GM18499 (cell line): ENCODE data around the gene TSPAN13.
"Not testable (repeated sequence)": the region's sequence is repeated elsewhere in the genome, so short reads cannot be mapped to it uniquely, and the experiment has no call there.

Experiments used
- ATAC-seq: cut with Tn5 transposase; IDR thresholded peaks from one replicate; pipeline ENCODE4 v1.9.1; 2021; ENCODE audit warnings: moderate number of reproducible peaks; ENCODE audit not compliant: insufficient read depth, unreplicated experiment

TSPAN13 gene

DNA sequence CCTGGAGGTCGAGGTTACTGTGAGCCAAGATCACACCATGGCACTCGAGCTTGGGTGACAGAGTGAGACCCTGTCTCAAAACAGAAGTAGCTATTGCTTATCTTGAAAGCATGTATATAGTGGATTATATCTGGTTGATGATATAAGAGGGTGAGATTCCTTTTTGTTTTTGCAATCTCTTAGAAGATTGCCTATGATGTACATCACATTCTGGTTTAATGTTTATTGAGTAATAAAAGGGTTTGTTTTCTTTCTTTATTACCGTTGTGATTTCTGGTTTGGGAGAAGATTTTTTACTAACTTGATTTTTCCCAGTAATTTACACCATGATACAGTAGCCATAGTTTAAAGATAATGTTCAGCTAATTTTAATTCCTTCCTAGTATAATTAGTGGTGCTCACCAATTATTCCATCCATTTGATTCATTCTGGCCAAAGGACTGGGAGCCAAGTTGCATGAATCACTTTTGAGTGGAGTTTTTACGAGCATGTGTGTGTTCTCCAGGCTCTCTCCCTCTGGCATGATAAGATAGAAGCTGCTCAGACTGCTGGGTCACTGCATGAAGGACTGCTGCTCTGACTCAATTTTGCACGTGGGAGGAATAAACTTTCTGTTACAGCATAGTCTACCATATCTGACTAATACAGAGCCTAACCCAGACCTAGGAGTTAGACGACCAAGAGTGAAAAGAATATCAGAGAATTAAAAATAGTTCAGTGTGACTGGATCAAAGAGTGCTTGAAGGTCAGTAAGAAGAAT, 13.5 kb upstream of the TSPAN13 start:
- ATAC-seq, result no peak

DNA sequence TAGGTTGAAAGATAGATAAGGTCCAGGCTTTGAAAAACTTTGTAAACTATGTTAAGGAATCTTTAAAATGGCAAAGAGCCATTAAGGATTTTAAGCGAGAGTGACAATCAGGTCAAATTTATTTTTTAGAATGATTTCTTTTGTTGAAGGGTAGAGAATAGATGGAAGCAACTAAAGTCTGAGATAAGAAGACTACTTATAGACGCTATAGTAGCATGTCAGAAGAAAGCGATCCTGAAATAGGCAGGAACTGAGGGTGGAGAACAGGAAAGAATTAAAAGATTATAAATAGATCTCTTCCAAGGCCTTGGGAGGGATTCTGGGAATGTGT, 13.0 kb upstream of the TSPAN13 start:
- no peak for ATAC-seq

GRCh38 chr7:16740996-16741395, 12.6 kb upstream of the TSPAN13 start:
- ATAC-seq, result no peak

DNA sequence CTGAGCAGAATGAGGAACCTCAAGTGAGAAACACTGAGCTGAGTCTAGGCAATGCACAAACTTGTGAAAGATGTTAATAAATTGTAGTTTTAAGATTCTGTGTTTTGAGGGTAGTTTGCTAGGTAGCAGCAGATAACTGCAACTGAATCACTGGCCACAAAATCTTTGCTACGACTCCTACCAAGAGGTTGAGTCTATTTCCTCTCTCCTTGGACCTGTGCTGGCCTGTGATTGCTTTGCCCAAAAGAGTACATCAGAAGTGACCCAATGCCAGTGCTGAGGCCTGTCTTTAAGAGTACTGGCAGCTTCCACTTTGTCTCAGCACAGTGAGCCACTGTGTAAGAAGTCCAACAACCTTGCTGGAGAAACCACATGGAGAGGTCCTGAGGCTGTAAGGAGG, 11.9 kb upstream of the TSPAN13 start:
- no peak for ATAC-seq

GRCh38 chr7:16742547-16742946, 11.0 kb upstream of the TSPAN13 start:
- ATAC-seq, result no peak

GRCh38 chr7:16743236-16743635, 10.3 kb upstream of the TSPAN13 start:
- ATAC-seq, result no peak

DNA sequence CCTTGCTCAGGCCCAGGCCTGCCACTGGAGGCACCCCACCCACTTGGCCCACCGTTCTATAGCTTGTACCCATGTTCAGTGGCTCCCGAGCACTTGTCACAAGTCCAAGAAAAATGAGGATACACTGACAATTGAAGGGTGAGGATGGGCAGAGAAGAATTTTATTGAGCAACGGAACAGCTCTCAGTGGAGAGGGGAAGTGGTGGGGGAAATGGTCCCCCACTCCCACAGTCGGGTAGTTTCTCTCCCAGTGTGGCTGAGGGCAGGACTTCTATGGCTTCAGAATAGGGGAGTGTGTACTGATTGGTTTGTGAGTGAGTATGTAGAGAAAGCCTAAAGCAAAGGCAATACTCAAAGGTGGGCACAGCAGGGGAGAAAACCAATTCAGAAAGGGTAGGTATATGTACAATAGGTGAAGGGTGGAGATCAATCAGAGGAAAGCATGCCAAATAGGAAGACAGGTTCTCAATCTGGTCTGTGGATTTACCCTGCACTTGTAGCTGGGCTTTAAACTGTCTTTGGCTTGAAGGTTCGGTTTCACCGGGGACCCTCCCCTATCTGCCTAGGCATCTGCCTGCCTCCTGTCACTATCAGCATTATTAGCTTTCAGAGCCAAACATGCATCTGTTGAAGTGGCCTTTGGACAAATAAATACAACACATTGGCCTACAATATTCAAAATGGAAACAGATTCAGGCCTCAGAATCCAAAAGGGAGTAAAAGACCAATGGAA, 8.9 kb upstream of the TSPAN13 start:
- ATAC-seq, result no peak

- ATAC-seq, result no peak
Measured at GRCh38 chr7:16745645-16746044, 7.9 kb upstream of the TSPAN13 start.

DNA sequence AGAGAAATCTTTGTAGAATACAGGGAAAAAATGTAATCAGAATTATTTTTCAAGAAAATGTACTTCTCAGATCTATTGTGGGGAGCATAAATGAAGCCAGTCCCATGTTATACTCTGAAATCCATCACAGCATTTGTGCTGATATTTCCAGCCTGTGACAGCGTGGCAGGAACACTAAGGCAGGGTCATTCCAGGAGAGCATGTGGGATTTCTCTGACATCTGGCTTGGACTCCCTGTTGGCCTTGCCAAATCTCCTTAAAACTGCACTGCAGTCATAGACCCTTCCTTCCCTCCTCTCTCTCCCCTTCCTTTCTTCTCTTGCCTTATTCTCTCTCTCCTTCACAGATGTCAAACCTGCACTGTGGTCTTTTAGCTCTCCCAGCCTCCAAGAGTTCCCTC, 6.5 kb upstream of the TSPAN13 start:
- no peak for ATAC-seq

DNA sequence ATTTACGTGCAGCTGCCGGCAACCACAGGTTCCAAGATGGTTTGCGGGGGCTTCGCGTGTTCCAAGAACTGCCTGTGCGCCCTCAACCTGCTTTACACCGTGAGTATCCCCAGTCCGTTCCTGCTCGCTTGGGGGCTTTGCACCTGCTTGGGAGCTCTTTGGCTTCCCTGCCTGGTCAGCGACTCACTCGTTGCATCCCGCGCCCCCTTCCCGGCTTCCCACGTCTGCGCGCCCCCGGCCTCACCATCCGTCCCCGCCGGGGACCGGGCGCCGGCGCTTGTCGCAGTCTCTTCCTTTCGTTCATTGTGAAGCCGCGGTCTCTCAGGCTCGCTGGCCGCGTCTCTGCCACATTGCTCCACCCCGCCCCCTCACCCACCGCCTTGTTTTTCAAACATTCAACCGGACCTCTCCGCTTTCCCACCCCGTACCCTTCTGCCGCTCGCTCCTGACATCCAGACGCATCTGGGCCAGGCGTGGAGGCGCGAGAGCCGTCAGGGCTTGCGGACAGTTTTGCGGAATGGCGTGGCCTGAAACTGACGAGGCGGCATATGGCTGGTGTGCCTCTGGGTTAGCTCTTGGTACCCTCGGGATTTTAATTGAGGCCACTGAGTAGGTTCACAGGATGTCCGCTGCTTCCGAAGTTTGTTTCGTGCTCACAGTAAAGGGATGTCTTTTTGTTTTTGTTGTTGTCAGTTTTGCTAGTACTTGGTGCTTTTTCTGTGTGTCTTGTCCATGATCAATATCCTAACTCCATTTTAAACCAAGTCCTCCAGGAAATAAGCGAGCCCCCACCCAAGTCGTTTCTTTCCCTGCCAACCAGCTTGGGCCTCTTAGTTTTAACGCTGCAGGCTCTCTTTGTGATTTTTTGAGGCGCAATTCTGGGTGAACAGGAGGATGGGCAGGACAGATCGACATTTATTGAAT, 639 bp downstream of the TSPAN13 start:
- ATAC-seq, result no peak

GRCh38 chr7:16754856-16755317, 1.3 kb downstream of the TSPAN13 start:
- ATAC-seq, result no peak

DNA sequence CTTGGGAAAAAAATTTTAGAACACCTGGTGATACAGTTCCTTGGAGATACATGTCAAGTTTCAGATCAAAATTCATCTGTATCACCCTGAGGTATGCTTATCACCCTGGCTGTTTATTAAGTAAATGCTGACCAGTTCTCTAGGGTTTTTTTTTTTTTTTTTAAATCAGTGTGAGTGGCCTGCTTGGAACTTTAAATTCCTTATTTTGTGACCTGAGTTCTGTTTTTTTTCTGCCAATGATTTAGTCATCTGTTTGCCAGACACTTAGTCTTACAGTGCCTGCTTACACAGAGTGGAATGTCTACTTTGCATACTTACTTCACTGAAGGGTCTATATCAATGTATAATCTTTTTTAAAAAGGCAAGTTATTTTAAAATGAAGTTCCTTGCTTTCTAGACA, 1.8 kb downstream of the TSPAN13 start:
- ATAC-seq, result no peak

GRCh38 chr7:16758036-16758435, 4.5 kb downstream of the TSPAN13 start:
- no peak for ATAC-seq

DNA sequence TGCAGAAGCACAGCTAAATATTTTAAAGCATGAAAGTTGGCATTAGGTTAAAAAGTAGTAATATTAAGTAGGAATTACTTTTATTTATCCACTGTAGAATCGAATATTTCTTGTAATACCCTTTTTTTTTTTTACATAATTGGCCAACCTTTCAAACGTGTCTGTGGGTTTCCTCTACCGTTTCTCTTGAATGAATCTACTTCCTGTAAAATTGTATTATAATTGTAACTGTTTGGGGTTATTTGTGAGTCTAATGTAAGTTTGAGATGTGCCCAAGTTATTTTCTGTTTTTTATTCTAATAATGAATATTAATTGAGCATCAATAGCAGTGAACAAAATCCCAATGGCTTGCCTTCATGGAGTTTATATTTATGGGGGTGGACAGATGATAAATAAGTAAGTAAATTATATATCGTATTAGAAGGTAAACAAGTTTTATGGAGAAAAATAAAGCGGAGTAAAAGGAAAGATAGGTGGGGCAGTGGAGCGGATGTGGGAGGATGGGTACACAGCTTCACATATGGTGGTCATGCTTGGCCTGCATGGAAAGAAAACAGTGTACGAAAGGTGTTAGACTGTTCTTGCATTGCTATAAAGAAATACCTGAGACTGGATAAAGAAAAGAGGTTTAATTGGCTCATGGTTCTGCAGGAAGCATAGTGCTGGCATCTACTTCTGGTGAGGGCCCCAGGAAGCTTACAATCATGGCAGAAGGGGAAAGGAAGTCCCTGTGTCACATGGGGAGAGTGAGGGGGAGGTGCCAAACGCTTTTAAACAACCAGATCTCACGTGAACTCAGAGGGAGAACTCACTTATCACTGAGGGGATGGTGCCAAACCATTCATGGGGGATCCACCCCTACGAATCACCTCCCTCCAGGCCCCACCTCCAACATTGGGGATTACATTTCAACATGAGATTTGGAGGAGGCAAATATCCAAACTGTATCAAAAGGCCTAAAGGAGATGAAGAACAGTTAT, 5.4 kb downstream of the TSPAN13 start:
- ATAC-seq, result no peak

- no peak for ATAC-seq
Measured at GRCh38 chr7:16759840-16760239, 6.3 kb downstream of the TSPAN13 start.

- ATAC-seq, result no peak
Measured at GRCh38 chr7:16762177-16762576, 8.6 kb downstream of the TSPAN13 start.

DNA sequence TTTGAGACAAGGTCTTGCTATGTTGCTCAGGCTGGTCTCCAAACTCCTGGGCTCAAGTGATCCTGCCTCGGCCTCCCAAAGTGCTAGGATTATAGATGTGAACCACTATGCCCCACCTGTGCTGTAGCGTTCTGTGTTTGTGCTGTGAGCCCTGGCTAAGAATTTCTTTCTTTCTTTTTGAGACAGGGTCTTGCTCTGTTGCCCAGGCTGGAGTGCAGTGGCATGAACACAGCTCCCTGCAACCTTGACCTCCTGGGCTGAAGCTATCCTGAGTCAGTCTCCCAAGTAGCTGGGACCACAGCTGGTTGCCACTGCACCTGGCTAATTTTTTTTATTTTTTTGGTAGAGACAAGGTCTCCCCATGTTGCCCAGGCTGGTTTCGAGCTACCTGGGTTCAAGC, 11.4 kb downstream of the TSPAN13 start:
- ATAC-seq, result no peak

DNA sequence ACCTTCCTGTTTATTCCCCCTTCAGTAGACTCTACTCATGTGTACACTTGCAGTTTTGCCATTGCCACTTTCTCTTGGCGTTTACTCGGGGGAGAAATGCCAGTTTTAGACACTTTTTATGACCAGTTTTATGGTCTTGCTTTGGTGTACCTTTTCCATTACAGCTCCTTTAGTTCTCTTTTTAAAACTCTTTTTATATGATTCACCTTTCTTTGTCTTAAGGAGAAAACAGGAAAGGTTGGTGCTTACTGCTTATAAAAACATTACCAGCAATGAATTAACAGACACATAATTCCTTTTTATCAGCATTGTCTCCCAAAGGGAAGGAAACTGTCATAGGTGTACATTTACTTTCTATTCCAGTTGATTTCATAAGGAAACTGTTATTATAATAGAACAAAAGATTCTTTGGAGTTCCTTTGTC, 11.9 kb downstream of the TSPAN13 start:
- no peak for ATAC-seq

- not testable (repeated sequence) for ATAC-seq
Measured at GRCh38 chr7:16769994-16770393, 16.4 kb downstream of the TSPAN13 start.
